GM19035 (cell line): ENCODE data around the gene DIO1.

Experiments
- ATAC-seq: cut with Tn5 transposase; IDR thresholded peaks from one replicate; pipeline ENCODE4 v1.9.1; 2021; ENCODE audit not compliant: unreplicated experiment

The DIO1 gene

DNA sequence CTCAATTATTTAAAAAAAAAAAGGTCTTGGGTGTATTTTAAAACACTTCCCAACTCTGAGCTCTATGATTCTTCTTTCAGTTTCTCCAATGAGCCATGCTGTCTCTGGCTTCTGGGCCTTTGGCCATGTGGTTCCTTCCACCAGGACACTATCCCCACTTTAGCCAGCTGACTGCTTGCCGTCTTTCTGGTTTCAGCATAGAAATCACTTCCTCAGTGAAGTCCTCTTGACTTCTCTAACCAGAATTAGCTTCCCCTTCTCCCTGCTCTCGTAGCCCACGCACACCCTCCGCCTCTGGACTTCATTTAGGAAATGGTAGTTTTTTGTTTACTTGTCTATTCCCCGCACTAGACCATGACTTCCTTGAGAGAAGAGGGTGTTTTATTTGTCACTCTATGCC lies 1.1 kb upstream of the DIO1 start:
- ATAC-seq, result no peak

DNA sequence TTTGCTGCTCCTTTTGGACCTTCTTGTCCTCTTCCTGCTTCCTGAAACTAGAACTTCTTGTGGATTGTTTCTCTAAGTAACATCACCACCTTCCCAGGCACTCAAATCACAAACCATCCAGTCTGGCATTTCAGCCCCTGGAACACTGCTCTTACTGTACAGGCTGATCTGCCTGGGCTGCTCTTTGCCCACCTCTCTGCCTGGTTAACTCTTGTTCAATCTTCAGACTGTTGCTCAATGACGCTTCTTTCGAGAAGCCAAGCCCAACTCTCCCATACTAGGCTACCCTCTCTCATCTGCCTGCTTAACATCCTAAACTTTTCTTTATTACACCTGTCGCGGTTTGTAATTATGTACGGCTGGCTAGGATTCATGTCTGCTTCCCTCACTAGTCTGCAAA lies 657 bp downstream of the DIO1 start:
- ATAC-seq, result no peak

DNA sequence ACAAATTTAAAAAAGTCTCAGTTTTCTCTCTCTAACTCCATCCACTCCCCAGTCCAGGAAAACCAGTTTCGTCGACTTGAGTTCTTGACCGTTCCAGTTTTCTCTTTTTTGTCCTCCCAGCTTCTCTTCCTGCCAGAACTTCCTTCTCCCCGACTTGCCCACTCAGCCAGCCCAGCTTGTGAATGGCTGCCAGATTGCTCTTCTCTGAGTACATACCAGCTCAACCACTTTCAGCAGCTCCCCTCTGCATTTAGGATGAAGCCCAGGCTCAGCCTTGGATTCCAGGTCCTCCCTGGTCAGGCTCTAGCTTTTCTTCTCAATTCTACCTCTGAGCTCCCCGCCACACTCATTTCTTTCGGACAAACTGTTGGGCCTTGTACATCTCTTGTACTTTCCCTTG lies 1.4 kb downstream of the DIO1 start:
- no peak for ATAC-seq

DNA sequence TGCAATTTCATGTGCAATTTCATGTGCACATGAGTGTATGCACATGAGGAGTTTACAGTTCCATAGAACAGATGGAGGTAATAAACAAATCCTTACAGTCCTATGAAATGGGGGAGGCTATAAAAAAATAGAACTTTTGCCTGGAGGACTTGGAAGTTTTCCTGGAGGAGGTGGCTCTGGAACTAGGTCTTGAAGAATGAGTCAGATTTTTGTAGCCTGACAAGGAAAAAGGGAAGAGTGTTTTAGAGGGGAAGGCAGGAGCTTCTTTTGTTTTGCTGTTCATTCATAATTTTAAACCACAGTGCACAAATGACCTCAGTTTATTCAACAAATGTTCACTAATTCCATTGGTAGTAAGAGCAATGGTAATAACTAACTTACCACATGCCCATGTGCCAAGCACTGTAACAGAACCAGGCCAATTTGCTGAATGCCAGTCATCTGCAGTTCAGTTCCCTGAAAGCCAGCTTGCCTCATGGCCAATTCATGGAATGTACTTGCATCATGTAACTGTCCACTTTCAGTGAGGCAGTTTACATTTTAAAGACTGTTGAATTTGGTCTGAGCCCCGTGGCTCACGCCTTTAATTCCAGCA lies 2.7 kb downstream of the DIO1 start:
- ATAC-seq, result no peak

DNA sequence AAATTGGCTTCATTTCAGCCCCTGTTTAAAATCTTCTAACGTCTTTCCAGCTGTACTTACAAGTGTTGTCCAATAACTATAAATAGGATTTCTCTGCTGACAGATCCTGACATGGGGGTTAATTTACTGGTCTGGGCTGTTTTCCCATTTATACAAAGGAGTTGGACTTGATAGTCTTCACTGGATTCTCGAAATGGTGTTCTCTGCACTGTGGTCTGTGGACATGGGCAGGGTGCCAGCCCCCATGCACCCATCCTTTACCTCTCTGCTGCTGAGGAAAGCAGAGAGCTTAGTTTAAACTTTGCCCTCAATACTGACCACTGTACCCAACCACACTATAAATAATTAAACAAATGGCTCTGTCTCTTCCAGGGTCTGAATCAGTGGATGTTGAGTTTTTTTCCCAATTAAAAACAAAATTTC lies 5.2 kb downstream of the DIO1 start:
- ATAC-seq, result no peak

DNA sequence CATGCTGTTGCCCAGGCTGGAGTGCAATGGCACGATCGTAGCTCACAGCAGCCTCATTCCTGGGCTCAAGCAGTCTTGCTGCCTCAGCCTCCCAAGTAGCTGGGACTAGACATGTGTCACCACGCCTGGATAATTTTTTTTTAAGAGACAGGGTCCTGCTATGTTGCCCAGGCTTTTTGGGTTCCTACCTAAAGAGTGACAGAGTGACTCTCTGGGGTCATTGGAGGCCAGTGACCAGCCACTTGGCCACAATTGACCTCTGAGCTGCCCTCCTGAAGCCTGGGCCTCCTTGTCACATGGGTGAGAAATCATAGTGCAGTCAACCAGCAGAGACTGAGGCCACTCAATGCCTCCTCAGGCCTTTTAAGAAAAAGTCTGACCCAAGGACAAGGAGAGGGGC lies 5.7 kb downstream of the DIO1 start:
- no peak for ATAC-seq

DNA sequence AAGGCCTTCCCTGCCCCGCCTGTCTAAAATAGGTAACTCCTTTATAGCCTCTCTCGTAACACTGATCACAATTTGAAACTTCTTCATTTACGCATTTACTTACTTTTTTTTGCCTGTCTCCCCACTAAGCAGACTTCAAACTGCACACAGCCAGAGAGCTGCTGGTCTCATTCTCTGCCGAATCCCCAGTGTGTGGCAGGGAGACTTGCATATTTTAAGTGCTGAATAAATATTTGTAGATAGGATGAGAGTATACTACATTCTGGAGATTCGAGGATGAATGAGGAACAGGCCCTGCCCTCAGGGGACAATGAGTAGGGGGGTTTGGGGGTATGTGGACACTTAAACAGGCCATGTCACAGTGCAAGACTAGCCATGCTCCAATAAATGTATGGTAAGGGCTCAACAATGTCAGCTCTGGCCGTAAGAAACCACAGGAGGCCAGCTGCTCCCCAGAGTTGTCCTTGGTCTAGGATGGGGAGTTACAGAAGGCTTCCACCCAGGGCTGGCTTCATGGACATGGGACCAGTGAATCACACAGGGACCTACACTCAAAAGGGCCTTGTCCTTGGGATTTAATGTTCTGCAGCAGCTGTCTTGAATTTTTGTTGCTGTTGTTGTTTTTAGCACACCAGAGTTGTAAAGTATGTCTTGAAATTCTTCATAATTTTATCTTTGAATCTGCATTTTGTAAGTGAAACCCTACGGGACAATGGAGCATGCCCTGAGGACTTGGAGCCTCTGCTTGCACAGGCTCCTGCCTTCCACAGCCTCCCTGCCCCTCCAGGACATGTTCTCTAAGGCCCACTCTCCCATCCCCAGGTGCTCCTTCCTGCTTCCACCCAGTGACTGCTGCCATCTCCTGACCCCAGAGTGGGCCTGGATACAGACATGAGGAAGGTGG lies 8.5 kb downstream of the DIO1 start:
- ATAC-seq, result no peak

DNA sequence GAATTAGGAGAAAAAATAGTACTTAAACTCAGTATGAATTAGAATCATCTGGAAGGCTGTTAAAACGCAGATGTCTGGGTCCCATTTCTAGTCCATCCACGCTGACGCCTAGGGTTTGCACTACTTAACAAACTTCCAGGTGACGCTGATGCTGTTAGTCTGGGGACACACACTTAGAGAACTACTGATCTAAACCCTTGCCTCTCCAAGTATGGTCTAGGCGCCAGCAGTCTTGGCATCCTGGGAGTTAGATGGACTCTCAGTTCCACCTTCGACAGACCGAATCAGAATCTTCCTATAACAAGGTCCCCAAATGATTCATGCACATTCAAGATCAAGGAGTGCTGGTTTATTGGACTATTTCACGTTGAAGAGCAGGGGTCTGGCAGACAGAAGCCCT lies 11.5 kb downstream of the DIO1 start:
- no peak for ATAC-seq

DNA sequence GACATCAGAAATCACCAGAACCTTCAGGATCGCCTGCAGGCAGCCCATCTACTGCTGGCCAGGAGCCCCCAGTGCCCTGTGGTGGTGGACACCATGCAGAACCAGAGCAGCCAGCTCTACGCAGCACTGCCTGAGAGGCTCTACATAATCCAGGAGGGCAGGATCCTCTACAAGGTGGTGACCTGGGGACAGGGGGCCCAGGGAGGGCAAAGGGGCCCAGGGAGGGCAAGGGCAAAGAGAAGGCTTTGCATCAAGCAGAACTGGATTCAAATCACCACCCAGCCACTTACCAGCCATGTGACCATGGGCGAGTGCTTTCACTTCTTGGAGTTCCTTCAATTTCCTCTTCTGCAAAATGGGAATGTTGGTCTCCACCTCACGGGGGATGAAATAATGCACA lies 12.1 kb downstream of the DIO1 start:
- ATAC-seq, result no peak

DNA sequence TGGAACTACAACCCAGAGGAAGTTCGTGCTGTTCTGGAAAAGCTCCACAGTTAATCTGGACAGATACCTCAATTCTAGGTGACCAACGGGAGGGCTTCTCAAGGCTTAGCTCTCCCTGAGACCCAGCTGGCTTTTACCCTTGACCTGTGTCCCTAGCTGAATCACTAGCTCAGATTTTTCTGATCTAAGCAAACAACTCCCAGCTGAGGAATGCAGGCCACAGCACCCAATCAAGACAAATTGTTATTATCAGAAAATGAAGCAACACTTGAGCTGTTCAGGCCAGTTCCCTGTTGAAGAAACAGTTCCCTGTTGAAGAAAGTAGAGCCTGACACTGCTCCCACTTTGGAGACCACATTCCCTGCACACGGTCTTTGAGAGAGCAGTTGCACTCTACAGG lies 16.0 kb downstream of the DIO1 start:
- no peak for ATAC-seq

DNA sequence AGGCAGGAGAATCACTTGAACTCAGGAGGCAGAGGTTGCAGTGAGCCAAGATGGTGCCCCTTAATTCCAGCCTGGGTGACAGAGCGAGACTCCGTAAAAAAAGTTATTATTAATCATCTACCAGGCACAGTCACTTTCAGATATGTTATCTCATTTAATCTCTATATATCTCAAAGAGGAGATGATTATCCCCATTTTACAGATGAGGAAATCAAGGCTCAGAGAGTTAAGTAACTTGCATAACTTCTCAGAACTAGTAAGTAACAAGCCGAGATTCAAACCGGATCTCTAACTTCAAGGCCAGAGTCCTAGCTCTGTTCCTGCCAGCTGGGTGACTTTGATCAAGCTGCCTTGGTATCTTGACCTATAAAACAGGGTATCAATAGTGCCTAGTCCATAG lies 17.5 kb downstream of the DIO1 start:
- no peak for ATAC-seq

DNA sequence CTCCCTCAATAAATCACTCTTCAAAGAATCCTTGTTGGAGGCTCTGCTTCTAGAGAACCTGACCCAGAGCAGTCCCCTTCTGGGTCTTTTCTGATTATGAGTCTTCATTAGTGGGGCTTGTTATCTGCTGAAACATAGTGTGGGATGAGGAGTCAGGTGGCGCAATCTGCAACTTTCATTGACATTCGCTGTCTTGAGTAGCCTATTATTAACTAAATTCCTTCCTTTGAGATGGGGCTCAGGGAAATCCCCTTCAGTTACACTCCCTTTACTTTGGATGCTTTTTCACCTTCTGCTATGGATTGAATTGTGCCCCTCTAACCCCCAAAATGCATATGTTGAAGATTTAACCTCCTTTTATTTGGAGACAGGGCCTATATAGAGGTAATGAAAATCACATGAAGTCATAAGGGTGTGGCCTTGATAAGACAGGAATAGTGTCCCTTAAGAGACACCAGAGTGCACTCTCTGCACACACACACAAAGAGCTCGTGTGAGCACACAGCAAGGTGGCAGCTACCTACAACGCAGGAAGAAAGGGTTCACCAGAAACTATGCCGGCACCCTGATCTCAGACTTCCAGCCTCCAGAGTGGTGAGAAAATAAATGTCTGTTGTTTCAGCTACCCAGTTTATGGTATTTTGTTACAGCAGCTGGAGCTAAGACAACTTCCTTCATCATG lies 19.5 kb downstream of the DIO1 start:
- no peak for ATAC-seq

DNA sequence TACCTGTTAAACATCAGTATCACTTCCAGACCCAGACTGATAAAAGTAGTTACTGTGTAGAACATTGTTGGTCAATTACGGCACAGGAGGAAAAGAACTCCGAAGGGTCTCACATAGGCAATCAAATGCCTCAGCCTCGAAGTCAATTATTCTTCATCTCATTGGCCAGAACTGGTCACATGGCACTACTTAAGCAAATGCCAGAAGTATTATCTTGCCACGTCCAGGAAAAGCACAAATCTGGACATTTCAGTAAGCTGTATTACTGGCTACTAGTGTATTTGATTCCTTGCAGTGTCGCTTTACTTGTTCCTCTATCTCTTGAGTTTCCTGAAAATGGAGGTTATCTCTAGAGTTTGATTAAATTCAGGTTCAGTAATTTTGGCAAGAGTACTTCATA lies 24.4 kb downstream of the DIO1 start:
- ATAC-seq, result no peak

DNA sequence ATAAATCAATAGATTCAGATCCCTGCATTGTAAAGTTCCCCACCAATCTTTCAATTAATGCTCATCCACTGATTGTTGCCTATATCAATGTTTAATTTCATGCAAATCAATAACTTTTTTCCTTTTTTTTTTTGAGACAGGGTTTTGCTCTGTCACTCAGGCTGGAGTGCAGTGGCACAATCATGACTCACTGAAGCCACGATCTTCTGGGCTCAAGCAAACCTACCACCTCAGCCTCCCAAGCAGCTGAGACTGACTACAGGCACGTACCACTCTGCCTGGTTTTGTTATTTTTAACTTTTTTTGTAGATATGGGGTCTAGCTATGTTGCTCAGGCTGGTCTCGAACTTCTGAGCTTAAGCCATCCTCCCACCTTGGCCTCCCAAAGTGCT lies 25.7 kb downstream of the DIO1 start:
- ATAC-seq, result no peak

DNA sequence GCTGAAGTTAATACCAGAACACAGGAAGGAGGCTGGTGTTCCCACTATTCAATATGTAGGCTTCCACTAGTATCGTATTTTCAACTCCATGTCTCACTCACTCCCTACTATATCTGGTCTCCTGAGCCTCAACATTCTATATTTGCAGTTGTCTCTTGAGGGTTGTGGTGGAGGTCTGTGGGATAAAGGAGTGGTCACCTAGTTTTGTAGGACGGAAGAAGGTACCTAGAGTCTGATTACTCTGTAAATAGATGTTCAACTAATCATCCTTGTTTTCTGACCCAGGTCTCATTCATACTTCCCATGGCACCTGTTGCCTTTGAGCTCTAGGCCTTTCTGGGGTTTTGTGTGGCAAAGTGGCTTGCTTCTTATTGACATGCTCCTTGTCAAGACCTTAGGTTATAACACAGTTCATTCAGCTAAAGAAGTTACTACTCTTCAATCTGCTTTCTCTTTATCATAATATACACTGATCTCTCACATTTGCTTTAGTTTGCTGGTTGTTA lies 33.4 kb downstream of the DIO1 start:
- no peak for ATAC-seq

DNA sequence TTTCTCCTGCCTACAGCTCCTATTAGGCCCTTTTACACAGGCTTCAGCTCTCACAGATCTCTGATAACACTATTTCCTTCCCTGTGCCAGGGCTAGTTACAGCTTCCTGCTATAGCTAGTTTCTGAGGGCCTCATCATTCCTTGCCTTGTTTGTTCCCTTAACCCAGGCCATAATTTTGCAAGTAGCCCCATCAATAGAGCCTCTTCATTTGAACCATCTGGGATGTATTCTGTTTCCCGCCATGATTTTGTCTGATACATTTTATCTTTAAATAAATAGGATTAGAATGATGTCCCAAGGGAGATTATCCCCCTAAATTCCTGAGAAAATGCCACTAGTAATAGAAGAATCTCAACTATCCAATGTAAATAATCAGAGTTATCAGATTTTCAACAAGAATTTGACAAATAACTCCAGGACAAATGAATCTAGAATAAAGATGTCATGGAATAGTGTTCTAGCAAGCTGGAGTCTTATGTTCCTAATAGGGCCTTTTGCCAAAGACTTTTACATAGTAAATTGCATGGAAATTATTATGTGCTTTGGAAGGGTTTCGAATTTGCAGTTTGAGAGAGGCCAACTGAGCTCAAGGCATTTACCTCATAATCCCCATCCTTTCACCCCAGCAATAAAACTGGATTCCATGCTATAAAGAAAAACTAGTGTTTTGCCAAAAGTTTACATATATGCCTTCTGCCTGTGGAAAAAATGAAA lies 35.4 kb downstream of the DIO1 start:
- no peak for ATAC-seq

DNA sequence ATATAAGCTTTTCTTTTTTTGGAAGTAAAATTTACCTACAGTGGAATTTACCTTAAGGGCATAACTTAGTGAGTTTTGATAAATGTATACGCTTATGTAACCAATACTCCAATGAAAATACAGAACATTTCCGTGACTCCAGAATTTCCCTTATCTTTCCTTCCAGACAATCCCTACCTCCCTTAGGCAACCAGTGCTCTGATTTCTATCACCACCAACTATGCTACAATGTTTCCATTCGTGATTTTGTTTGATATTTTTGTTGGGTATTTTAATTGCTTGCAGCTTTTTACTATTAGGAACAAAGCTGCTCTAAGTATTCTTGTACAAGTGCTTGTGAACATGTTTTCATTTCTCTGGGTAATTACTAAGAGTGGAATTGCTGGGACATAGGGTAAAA lies 36.9 kb downstream of the DIO1 start:
- ATAC-seq, result no peak

DNA sequence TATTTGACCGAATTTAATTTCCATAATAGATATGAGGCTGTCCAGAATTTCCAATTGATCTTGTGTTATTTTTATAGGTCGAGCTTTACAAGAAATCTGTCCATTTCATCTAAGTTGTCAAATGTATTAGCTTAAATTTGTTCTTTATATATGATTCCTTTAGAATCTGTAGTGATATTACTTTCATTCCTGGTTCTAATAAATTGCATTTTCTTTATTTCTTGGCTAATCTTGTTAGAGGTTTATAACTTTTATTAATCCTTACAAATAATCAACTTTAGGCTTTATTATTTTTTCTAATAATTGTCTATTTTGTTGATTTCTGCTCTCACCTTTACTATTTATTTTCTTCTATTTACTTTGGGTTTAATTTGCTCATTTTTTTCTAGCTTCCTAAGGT lies 37.5 kb downstream of the DIO1 start:
- no peak for ATAC-seq

DNA sequence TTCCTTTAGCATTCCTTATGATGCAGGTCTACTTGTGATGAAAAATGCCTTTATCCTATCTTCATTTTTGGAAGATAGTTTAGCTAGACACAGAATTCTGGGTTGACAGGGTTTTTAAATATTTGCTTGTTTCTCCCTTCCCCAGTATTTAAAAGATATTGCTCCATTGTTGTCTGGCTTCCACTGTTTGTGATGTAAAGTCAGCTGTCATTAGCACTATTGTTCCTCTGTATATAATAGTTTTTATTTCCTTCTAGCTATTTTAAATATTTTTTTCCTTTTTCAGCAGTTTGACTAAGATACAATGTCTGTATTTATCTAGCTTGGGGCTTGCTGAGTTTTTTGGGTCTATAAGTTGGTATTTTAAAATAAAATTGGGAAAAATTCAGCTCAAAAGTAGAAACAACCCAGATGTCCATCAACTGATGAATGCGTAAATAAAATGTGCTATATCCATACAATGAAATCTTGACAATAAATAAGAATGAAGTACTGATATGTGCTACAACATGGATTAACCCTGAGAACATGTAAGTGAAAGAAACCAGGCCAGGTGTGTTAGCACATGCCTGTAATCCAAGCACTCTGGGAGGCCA lies 40.3 kb downstream of the DIO1 start:
- no peak for ATAC-seq

DNA sequence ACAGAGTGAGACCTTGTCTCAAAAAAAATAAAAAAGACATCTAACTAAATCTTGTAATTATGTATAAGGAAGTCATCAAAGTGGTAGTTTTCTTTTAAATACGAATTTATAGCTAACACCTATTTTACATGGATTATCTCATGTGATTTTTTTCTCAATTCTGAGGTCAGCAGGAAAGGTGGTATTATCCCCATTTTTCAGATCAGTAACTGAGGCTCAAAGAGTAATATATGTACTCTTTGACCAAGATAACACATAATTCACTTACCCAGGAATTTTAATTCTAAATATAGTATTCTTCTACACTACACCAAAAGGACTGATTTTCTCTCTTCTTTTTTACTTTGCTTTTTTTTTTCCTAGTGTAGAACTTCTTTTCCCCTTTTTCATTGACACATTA lies 42.4 kb downstream of the DIO1 start:
- ATAC-seq, result no peak
